Panc1 (cell line): ENCODE measurements around the gene GAREM2. TPM values are rescaled to one million over a fixed set of nuclear protein-coding genes. Genes with fewer than 3 reads are reported as not detected.

Experiments used
- ATAC-seq: fragments of 200-7000 bp; cut with Tn5 transposase; 2 replicates; pipeline ENCODE4 v1.9.1; 2020; ENCODE audit warnings: mild to moderate bottlenecking, moderate library complexity
- BruUV-seq: library from RNA; stranded (reverse); fragments of 400-500 nt; replicated peaks from 2 replicates; lab custom pipeline; 2021; lab: Mats Ljungman, UMichigan
- CTCF ChIA-PET: fragments of 300-600 bp; sonication (Branson Sonifier 250); formaldehyde crosslinking; loops from one replicate; lab custom pipeline; 2022; ENCODE audit warnings: antibody characterized with exemption; lab: Charles Lee
- POLR2A ChIA-PET: fragments of 300-600 bp; sonication (Branson Sonifier 250); formaldehyde crosslinking; loops from one replicate; lab custom pipeline; 2022; ENCODE audit warnings: antibody characterized with exemption; lab: Charles Lee
- DNase-seq: peaks from one replicate; pipeline ENCODE4 v3.0.0-alpha.2; 2010; ENCODE audit warnings: low read depth, low spot score
- H3K27ac ChIP-seq: 2 replicates; pipeline ENCODE4 v1.5.1; 2011; ENCODE audit warnings: mild to moderate bottlenecking, low read length, inconsistent platforms
- H3K27me3 ChIP-seq: fragments of 200-500 bp; sonication (Bioruptor generic); 2 replicates; pipeline ENCODE4 v1.6.0; 2014; ENCODE audit warnings: low read length, inconsistent platforms; ENCODE audit not compliant: control insufficient read depth, insufficient read depth
- H3K36me3 ChIP-seq: fragments of 200-500 bp; sonication (Bioruptor generic); 2 replicates; pipeline ENCODE4 v1.5.1; 2014; ENCODE audit warnings: inconsistent platforms, mild to moderate bottlenecking, low read length, moderate library complexity; ENCODE audit not compliant: control insufficient read depth, insufficient read depth
- H3K4me1 ChIP-seq: 2 replicates; pipeline ENCODE4 v1.5.1; 2011; ENCODE audit warnings: inconsistent platforms, mild to moderate bottlenecking, low read length, moderate library complexity; ENCODE audit not compliant: control insufficient read depth, insufficient read depth
- H3K4me3 ChIP-seq, 2 experiments: 2 replicates each; pipeline ENCODE4 v1.5.1; 2011 to 2012; ENCODE audit warnings: low read depth in 2 of 2, low read length in 2 of 2, mild to moderate bottlenecking in 2 of 2, inconsistent platforms in 1 of 2, moderate library complexity in 1 of 2
- H3K9me3 ChIP-seq: fragments of 200-500 bp; sonication (Bioruptor generic); 2 replicates; pipeline ENCODE4 v1.5.1; 2014; ENCODE audit warnings: low read depth, mild to moderate bottlenecking, inconsistent platforms, low read length, moderate library complexity; ENCODE audit not compliant: control insufficient read depth, insufficient read depth
- CTCF ChIP-seq: fragments of 450-650 bp; IDR thresholded peaks from 2 replicates; pipeline ENCODE4 v1.5.1; 2017; ENCODE audit warnings: mild to moderate bottlenecking
- POLR2AphosphoS5 ChIP-seq: IDR thresholded peaks from 2 replicates; pipeline ENCODE4 v1.6.1; 2012; ENCODE audit warnings: mild to moderate bottlenecking, low read depth, low read length, moderate library complexity
- REST ChIP-seq, 2 experiments: IDR thresholded peaks; 2 replicates each; pipeline ENCODE4 v1.6.1; 2011 to 2012; ENCODE audit warnings: low read depth in 2 of 2, control low read depth in 1 of 2, low read length in 1 of 2, mild to moderate bottlenecking in 1 of 2, moderate library complexity in 1 of 2; ENCODE audit not compliant: insufficient read depth in 1 of 2
- SIN3A ChIP-seq: IDR thresholded peaks from 2 replicates; pipeline ENCODE4 v1.6.1; 2012; ENCODE audit warnings: low read depth, mild to moderate bottlenecking, low read length, moderate library complexity, borderline replicate concordance; ENCODE audit not compliant: insufficient read depth
- in situ Hi-C: cut with HindIII; loops from 2 replicates; pipeline ENCODE4 v1.10.0; 2016; ENCODE audit warnings: low sequenced_read_pairs, low pct_unique_long_range_greater_than_20kb
- intact Hi-C: fragments of 100-400 bp; cut with micrococcal nuclease; formaldehyde crosslinking; loops from one replicate; pipeline ENCODE4 v1.10.0; 2022; ENCODE audit not compliant: unreplicated experiment
- total RNA-seq: library from RNA; stranded (reverse); gene quantifications from one replicate; pipeline ENCODE4 v1.2.1, GENCODE V29; 2021; ENCODE audit not compliant: unreplicated experiment

GAREM2 gene
- total RNA-seq, 1 experiment from 2014 or later, result 12.4 TPM

- TF ChIP-seq POLR2AphosphoS5, result no peak
- TF ChIP-seq REST (IDR thresholded peaks at IDR 0.05; ENCODE audit: insufficient read depth in 1 of 2, low read depth in 2 of 2, low read length in 1 of 2), result no peak
- BruUV-seq, result no TSS peak
- ATAC-seq (no peak), DNase-seq (no peak)
- Histone ChIP-seq H3K4me3 (no peak overlapping the region), H3K36me3 (no peaks in the 10 kb centered on the region), H3K27me3 (no peaks in the 10 kb centered on the region), H3K9me3 (no peaks in the 10 kb centered on the region), H3K27ac (no peak overlapping the region), H3K4me1 (peaks cover 4% of the 10 kb centered on the region; the same call in 1 of the 2 replicates)
- ChIA-PET POLR2A (no interaction called here), CTCF (no interaction called here)
- in situ Hi-C loops (no loop called here), intact Hi-C loops (no loop called here)
These were observed 14.2 kb downstream of the GAREM2 start for GRCh38 chr2:26187114-26187513.

DNA sequence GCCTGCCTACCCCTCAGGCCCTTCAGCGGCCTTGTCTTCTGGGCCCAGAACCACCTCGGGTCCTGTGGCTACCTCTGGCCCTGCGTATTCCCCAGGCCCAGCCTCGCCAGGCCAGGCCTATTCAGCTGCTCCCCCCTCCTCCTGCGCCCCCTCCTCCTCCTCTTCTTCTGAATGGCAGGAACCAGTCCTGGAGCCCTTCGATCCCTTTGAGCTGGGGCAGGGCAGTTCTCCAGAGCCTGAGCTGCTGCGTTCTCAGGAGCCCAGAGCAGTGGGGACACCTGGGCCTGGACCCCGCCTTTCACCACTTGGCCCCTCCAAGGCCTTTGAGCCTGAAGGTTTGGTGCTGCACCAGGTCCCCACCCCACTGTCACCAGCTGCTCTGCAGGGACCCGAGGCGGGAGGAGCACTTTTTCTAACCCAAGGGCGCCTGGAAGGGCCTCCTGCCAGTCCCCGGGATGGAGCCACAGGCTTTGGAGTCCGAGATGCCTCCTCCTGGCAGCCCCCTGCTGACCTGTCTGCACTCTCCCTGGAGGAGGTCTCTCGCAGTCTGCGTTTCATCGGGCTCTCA is 14.7 kb downstream of the GAREM2 start:
- ATAC-seq (no peak), DNase-seq (no peak)
- in situ Hi-C loops, result no loop called here
- BruUV-seq, result no TSS peak
- Histone ChIP-seq H3K27ac (no peak overlapping the region), H3K4me1 (peaks cover 4% of the 10 kb centered on the region; the same call in 1 of the 2 replicates), H3K36me3 (no peaks in the 10 kb centered on the region), H3K27me3 (no peaks in the 10 kb centered on the region), H3K9me3 (no peaks in the 10 kb centered on the region), H3K4me3 (no peak overlapping the region)
- POLR2A ChIA-PET, result no interaction called here
- no peak for TF ChIP-seq SIN3A
- intact Hi-C loops, result no loop called here
- CTCF ChIA-PET, result interaction anchor here (0.6 kb wide), 1 partner anchor 249 kb away, joined by 9 read pairs; no protein-coding TSS in a partner anchor

DNA sequence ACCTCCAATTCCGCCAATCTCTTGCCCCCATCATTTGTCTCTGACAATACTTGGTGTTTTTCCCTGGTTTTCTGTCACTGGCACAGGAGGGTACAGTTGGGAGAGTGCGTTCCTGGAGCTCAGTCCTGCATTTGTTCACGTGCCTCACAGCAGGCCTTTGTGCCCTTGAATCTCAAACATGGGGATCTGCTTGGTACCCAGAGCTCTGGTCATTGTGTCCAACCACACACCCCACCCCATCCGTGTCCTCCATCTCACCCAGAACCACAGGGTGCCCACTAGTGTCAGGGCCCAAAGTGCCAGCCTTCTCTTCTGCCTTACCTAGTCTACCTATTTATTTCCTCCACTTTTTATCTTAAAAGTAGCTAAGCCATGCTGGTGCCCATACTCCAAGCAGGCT is 16.2 kb downstream of the GAREM2 start:
- in situ Hi-C loops (no loop called here), intact Hi-C loops (no loop called here)
- no peak for TF ChIP-seq CTCF
- POLR2A ChIA-PET, result no interaction called here
- Histone ChIP-seq H3K27ac (no peak overlapping the region), H3K36me3 (peaks cover 5% of the 10 kb centered on the region; the same call in 1 of the 2 replicates), H3K4me3 (no peak overlapping the region), H3K9me3 (no peaks in the 10 kb centered on the region), H3K27me3 (no peaks in the 10 kb centered on the region), H3K4me1 (peaks cover 4% of the 10 kb centered on the region; the same call in 1 of the 2 replicates)
- no peak for ATAC-seq
- BruUV-seq, result no TSS peak
- no peak for DNase-seq
- CTCF ChIA-PET, result no interaction called here
